ENCODE data around the gene ZCCHC7. TPM values are rescaled to one million over a fixed set of nuclear protein-coding genes. Genes with fewer than 3 reads are reported as not detected.
A peak's percentile ranks its signal among the peaks of the same experiment; 100 is the strongest.
"Not testable (repeated sequence)": the region's sequence is repeated elsewhere in the genome, so short reads cannot be mapped to it uniquely, and the experiment has no call there.

ZCCHC7 gene
- total RNA-seq, 1 donor from 2014 or later: 22.1 TPM

GRCh38 chr9:37289631-37290030 lies 169.3 kb downstream of the ZCCHC7 start:
- peaks cover 29% of the 10 kb centered on the region for H3K4me1 Mint-ChIP-seq (ENCODE audit: low read depth)
- peaks cover 29% of the 10 kb centered on the region for H3K36me3 Mint-ChIP-seq (ENCODE audit: low read depth)
- intact Hi-C loops (cut with micrococcal nuclease): no loop called here
- H3K27me3 Mint-ChIP-seq (ENCODE audit: low read depth): no peaks in the 10 kb centered on the region
- no peak for DNase-seq (ENCODE audit: low spot score)
- no peak overlapping the region for H3K4me3 Mint-ChIP-seq (ENCODE audit: low read depth)
- H3K27ac Mint-ChIP-seq: no peak overlapping the region
- H3K9me3 Mint-ChIP-seq: no peaks in the 10 kb centered on the region

GRCh38 chr9:37290366-37290939 lies 170.1 kb downstream of the ZCCHC7 start:
- intact Hi-C loops (cut with micrococcal nuclease): no loop called here
- H3K36me3 Mint-ChIP-seq (ENCODE audit: low read depth): peaks cover 29% of the 10 kb centered on the region
- DNase-seq (ENCODE audit: low spot score): no peak
- H3K4me1 Mint-ChIP-seq (ENCODE audit: low read depth): peaks cover 35% of the 10 kb centered on the region
- no peak overlapping the region for H3K4me3 Mint-ChIP-seq (ENCODE audit: low read depth)
- peak overlapping the region; percentile 44 for H3K27ac Mint-ChIP-seq
- no peaks in the 10 kb centered on the region for H3K27me3 Mint-ChIP-seq (ENCODE audit: low read depth)
- H3K9me3 Mint-ChIP-seq: no peaks in the 10 kb centered on the region

GRCh38 chr9:37290940-37291485 lies 170.6 kb downstream of the ZCCHC7 start:
- H3K4me1 Mint-ChIP-seq (ENCODE audit: low read depth): peaks cover 40% of the 10 kb centered on the region
- H3K36me3 Mint-ChIP-seq (ENCODE audit: low read depth): peaks cover 33% of the 10 kb centered on the region
- H3K9me3 Mint-ChIP-seq: no peaks in the 10 kb centered on the region
- no peaks in the 10 kb centered on the region for H3K27me3 Mint-ChIP-seq (ENCODE audit: low read depth)
- peak overlapping the region; percentile 11 for H3K4me3 Mint-ChIP-seq (ENCODE audit: low read depth)
- no peak for DNase-seq (ENCODE audit: low spot score)
- intact Hi-C loops (cut with micrococcal nuclease): no loop called here
- H3K27ac Mint-ChIP-seq: peak overlapping the region; percentile 84

GRCh38 chr9:37291612-37292238 lies 171.4 kb downstream of the ZCCHC7 start:
- Mint-ChIP-seq H3K36me3 (ENCODE audit: low read depth) (peaks cover 29% of the 10 kb centered on the region), H3K4me1 (ENCODE audit: low read depth) (peaks cover 46% of the 10 kb centered on the region), H3K27ac (peak overlapping the region; percentile 84)
- H3K4me3 Mint-ChIP-seq (ENCODE audit: low read depth); DNase-seq (ENCODE audit: low spot score); H3K9me3 Mint-ChIP-seq; intact Hi-C loops (cut with micrococcal nuclease); H3K27me3 Mint-ChIP-seq (ENCODE audit: low read depth): not testable (repeated sequence)

- Mint-ChIP-seq H3K4me3 (ENCODE audit: low read depth) (no peak overlapping the region), H3K36me3 (ENCODE audit: low read depth) (peaks cover 23% of the 10 kb centered on the region), H3K27me3 (ENCODE audit: low read depth) (no peaks in the 10 kb centered on the region), H3K4me1 (ENCODE audit: low read depth) (peaks cover 46% of the 10 kb centered on the region), H3K9me3 (no peaks in the 10 kb centered on the region), H3K27ac (no peak overlapping the region)
- intact Hi-C loops (cut with micrococcal nuclease): no loop called here
- no peak for DNase-seq (ENCODE audit: low spot score)
Measured at GRCh38 chr9:37292896-37293295, 172.5 kb downstream of the ZCCHC7 start.

- intact Hi-C loops (cut with micrococcal nuclease): no loop called here
- Mint-ChIP-seq H3K4me1 (ENCODE audit: low read depth) (peaks cover 47% of the 10 kb centered on the region), H3K27me3 (ENCODE audit: low read depth) (no peaks in the 10 kb centered on the region), H3K27ac (no peak overlapping the region), H3K4me3 (ENCODE audit: low read depth) (no peak overlapping the region), H3K9me3 (no peaks in the 10 kb centered on the region), H3K36me3 (ENCODE audit: low read depth) (peaks cover 17% of the 10 kb centered on the region)
- DNase-seq (ENCODE audit: low spot score): no peak
Measured at GRCh38 chr9:37293664-37294524, 173.5 kb downstream of the ZCCHC7 start.

- Mint-ChIP-seq H3K27ac (no peak overlapping the region), H3K9me3 (no peaks in the 10 kb centered on the region), H3K36me3 (ENCODE audit: low read depth) (peaks cover 15% of the 10 kb centered on the region), H3K4me1 (ENCODE audit: low read depth) (peaks cover 51% of the 10 kb centered on the region), H3K27me3 (ENCODE audit: low read depth) (no peaks in the 10 kb centered on the region), H3K4me3 (ENCODE audit: low read depth) (no peak overlapping the region)
- DNase-seq (ENCODE audit: low spot score): no peak
- intact Hi-C loops (cut with micrococcal nuclease): no loop called here
Measured at GRCh38 chr9:37295178-37295577, 174.8 kb downstream of the ZCCHC7 start.

- no peak overlapping the region for H3K27ac Mint-ChIP-seq
- H3K9me3 Mint-ChIP-seq: no peaks in the 10 kb centered on the region
- H3K27me3 Mint-ChIP-seq (ENCODE audit: low read depth): no peaks in the 10 kb centered on the region
- no peak for DNase-seq (ENCODE audit: low spot score)
- H3K36me3 Mint-ChIP-seq (ENCODE audit: low read depth): peaks cover 15% of the 10 kb centered on the region
- peaks cover 55% of the 10 kb centered on the region for H3K4me1 Mint-ChIP-seq (ENCODE audit: low read depth)
- intact Hi-C loops (cut with micrococcal nuclease): no loop called here
- H3K4me3 Mint-ChIP-seq (ENCODE audit: low read depth): no peak overlapping the region
Measured at GRCh38 chr9:37295796-37296195, 175.4 kb downstream of the ZCCHC7 start.

- Mint-ChIP-seq H3K9me3 (no peaks in the 10 kb centered on the region), H3K36me3 (ENCODE audit: low read depth) (peaks cover 17% of the 10 kb centered on the region), H3K4me1 (ENCODE audit: low read depth) (peaks cover 65% of the 10 kb centered on the region), H3K4me3 (ENCODE audit: low read depth) (no peak overlapping the region), H3K27ac (no peak overlapping the region), H3K27me3 (ENCODE audit: low read depth) (no peaks in the 10 kb centered on the region)
- DNase-seq (ENCODE audit: low spot score): no peak
- intact Hi-C loops (cut with micrococcal nuclease): no loop called here
Measured at GRCh38 chr9:37297592-37297991, 177.2 kb downstream of the ZCCHC7 start.

- Mint-ChIP-seq H3K27ac (peak overlapping the region; percentile 62), H3K4me3 (ENCODE audit: low read depth) (no peak overlapping the region), H3K27me3 (ENCODE audit: low read depth) (no peaks in the 10 kb centered on the region), H3K4me1 (ENCODE audit: low read depth) (peaks cover 58% of the 10 kb centered on the region), H3K36me3 (ENCODE audit: low read depth) (peaks cover 38% of the 10 kb centered on the region), H3K9me3 (no peaks in the 10 kb centered on the region)
- intact Hi-C loops (cut with micrococcal nuclease): loop anchor here (2.0 to 5.0 kb wide), 2 partner anchors 90 to 178 kb away; partner anchors contain the start of gene ZCCHC7
- DNase-seq (ENCODE audit: low spot score): no peak
Measured at GRCh38 chr9:37300620-37301019, 180.2 kb downstream of the ZCCHC7 start.

- DNase-seq (ENCODE audit: low spot score): no peak
- peak overlapping the region; percentile 52 for H3K27ac Mint-ChIP-seq
- H3K9me3 Mint-ChIP-seq: no peaks in the 10 kb centered on the region
- H3K36me3 Mint-ChIP-seq (ENCODE audit: low read depth): peaks cover 37% of the 10 kb centered on the region
- peaks cover 53% of the 10 kb centered on the region for H3K4me1 Mint-ChIP-seq (ENCODE audit: low read depth)
- no peaks in the 10 kb centered on the region for H3K27me3 Mint-ChIP-seq (ENCODE audit: low read depth)
- intact Hi-C loops (cut with micrococcal nuclease): loop anchor here (2.0 to 5.0 kb wide), 2 partner anchors 90 to 179 kb away; partner anchors contain the start of gene ZCCHC7
- H3K4me3 Mint-ChIP-seq (ENCODE audit: low read depth): peak overlapping the region; percentile 52
Measured at GRCh38 chr9:37301042-37301853, 180.9 kb downstream of the ZCCHC7 start.

- intact Hi-C loops (cut with micrococcal nuclease): loop anchor here (2.0 to 5.0 kb wide), 2 partner anchors 91 to 180 kb away; partner anchors contain the start of gene ZCCHC7
Measured at GRCh38 chr9:37301854-37302172, 181.4 kb downstream of the ZCCHC7 start.

More at GRCh38 chr9:37301854-37302172, 181.4 kb downstream of the ZCCHC7 start:
- Mint-ChIP-seq H3K27ac (peak overlapping the region; percentile 52), H3K9me3 (no peaks in the 10 kb centered on the region), H3K4me3 (ENCODE audit: low read depth) (peak overlapping the region; percentile 52), H3K36me3 (ENCODE audit: low read depth) (peaks cover 37% of the 10 kb centered on the region), H3K27me3 (ENCODE audit: low read depth) (no peaks in the 10 kb centered on the region), H3K4me1 (ENCODE audit: low read depth) (peaks cover 49% of the 10 kb centered on the region)
- DNase-seq (ENCODE audit: low spot score): no peak

Measured in activated T-helper 2 cell treated with anti-CD3 and anti-CD28 coated beads, Interferon-gamma antibody, Interleukin-2, Interleukin-4, amounts not matched to agents 10 μg/mL and 5 μg/mL and 100 μg/mL, durations not matched to agents 14 hours and 24 hours and 36 hours (primary cell).